ENCODE measurements around the gene EXOC1L. TPM values are rescaled to one million over a fixed set of nuclear protein-coding genes. Genes with fewer than 3 reads are reported as not detected.

Gene EXOC1L
- total RNA-seq, 1 donor from 2014 or later, result not detected

DNA sequence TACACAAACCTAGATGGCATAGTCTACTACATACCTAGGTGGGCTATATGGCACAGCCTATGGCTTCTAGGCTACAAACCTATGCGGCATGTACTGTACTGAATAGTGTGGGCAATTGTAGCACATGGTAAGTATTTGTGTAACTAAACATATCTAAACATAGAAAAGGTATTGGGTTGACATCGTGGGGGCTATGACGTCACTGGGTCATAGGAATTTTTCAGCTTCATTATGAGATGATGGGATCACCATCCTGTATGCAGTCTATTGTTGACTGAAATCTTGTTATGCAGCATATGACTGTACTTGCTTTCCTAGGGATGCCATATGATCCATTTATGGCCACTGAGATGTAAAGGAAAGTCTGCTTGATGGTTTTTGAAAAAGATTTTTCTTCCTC is 1.9 kb upstream of the EXOC1L start:
- intact Hi-C loops (cut with micrococcal nuclease), result no loop called here
- Mint-ChIP-seq H3K27me3 (ENCODE audit: low read depth) (peaks cover 18% of the 10 kb centered on the region), H3K4me3 (ENCODE audit: low read depth) (no peak overlapping the region), H3K9me3 (no peaks in the 10 kb centered on the region), H3K36me3 (ENCODE audit: low read depth) (no peaks in the 10 kb centered on the region), H3K27ac (no peak overlapping the region), H3K4me1 (ENCODE audit: low read depth) (peaks cover 2% of the 10 kb centered on the region)
- DNase-seq (ENCODE audit: low spot score), result no peak

DNA sequence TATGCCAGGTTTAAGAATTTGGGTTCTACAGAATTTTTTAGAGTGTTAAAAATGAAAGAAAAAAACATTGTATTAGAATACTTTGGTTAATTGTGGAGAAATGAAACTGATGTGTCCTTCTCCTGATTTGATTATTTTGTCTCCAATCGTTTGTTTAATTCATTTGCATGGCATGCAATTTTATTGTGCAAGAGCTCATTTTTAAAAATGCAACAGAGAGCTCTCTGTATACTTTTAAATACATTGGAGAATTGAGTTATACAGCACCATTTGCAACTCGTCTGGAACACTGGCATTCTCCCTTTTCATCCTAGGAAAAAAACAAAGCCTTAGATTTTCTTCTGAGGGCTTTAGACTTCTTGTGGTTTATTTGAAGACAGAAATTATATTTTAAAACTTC is 689 bp downstream of the EXOC1L start:
- H3K36me3 Mint-ChIP-seq (ENCODE audit: low read depth), result no peaks in the 10 kb centered on the region

DNA sequence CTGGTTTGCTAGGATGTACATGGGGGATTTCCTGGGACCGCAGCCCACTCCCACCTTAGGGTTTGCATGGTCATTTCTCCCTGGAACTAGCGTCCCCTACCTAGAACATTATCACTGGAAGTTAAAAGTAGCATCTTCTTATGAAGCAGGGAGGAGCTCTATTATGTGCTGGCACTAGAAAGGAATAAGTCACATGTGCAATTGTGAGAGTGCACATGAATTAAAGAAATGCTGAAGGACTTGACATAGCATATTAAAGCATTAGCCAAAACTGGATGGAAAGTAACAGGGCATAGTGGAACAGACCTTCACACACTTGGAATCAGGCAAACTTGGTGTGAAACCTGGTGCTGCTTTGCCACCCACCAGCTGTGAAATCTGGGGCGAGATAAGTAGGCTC is 2.7 kb downstream of the EXOC1L start:
- intact Hi-C loops (cut with micrococcal nuclease), result no loop called here
- Mint-ChIP-seq H3K27ac (no peak overlapping the region), H3K4me3 (ENCODE audit: low read depth) (no peak overlapping the region), H3K27me3 (ENCODE audit: low read depth) (peaks cover 24% of the 10 kb centered on the region), H3K36me3 (ENCODE audit: low read depth) (no peaks in the 10 kb centered on the region), H3K9me3 (no peaks in the 10 kb centered on the region), H3K4me1 (ENCODE audit: low read depth) (peaks cover 2% of the 10 kb centered on the region)
- no peak for DNase-seq (ENCODE audit: low spot score)

More for the DNA sequence above, 689 bp downstream of the EXOC1L start:
- Mint-ChIP-seq H3K27ac (no peak overlapping the region), H3K4me1 (ENCODE audit: low read depth) (peaks cover 2% of the 10 kb centered on the region), H3K4me3 (ENCODE audit: low read depth) (no peak overlapping the region), H3K27me3 (ENCODE audit: low read depth) (peaks cover 18% of the 10 kb centered on the region), H3K9me3 (no peaks in the 10 kb centered on the region)
- no peak for DNase-seq (ENCODE audit: low spot score)
- intact Hi-C loops (cut with micrococcal nuclease), result no loop called here

DNA sequence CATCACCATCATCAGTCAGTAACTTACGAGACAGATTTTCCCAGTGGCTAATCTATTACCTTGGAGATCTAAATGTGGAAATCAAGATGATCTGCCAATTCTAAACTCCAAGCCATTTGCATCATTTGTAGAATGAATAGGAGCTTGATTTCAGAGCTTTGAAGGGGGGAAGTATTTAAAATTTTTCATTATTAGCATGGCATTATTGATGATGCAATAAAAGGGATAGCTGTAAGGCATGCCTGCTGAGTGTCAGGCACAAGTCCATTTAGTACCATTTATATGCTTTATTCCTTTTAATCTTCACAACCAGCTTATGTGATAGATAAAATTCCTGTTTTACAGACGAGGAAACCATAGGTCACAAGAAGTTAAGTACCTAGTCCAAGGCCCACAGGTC is 5.3 kb downstream of the EXOC1L start:
- Mint-ChIP-seq H3K27ac (no peak overlapping the region), H3K36me3 (ENCODE audit: low read depth) (no peaks in the 10 kb centered on the region), H3K4me3 (ENCODE audit: low read depth) (no peak overlapping the region), H3K9me3 (no peaks in the 10 kb centered on the region), H3K27me3 (ENCODE audit: low read depth) (peaks cover 12% of the 10 kb centered on the region), H3K4me1 (ENCODE audit: low read depth) (no peaks in the 10 kb centered on the region)
- DNase-seq (ENCODE audit: low spot score), result no peak
- intact Hi-C loops (cut with micrococcal nuclease), result no loop called here

DNA sequence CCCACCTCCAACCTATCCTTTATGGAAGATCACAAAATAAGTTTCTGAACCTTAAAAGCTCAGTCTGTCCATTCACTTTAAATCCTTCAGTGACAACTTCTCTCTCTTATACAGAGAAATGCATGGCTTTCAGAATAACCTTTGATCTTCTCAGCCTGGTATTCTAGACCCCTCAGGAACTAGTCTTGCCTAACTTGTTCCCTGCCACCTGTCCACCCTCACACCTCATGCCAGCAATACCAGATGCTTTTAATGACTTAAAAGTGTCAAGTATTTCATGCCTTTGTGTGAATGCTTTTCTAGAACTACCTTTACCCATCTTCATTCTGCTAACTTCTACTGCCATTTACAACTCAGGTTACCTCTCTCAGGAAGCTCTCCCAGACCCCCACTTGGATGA is 7.4 kb downstream of the EXOC1L start:
- no peak for DNase-seq (ENCODE audit: low spot score)
- Mint-ChIP-seq H3K4me1 (ENCODE audit: low read depth) (no peaks in the 10 kb centered on the region), H3K36me3 (ENCODE audit: low read depth) (no peaks in the 10 kb centered on the region), H3K4me3 (ENCODE audit: low read depth) (no peak overlapping the region), H3K9me3 (no peaks in the 10 kb centered on the region), H3K27me3 (ENCODE audit: low read depth) (peaks cover 16% of the 10 kb centered on the region), H3K27ac (no peak overlapping the region)
- intact Hi-C loops (cut with micrococcal nuclease), result no loop called here

DNA sequence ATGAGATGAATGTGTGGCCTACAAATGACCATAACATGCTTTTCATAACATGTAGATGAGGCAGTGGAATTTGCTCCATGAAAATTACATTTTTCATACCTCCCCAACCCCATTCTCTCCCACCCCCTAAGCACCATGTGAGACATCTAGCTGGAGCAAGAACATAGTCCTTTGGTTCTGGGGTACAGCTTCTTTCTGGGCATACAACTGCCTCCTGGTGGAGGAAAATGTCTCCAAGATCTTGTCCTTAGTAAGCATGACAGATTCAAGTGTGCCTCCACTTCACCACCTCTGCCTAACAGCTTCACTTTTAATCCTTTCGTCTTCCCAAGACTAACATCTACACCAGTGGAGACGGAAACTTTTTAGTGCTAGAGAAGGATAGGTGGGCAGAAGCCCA is 8.0 kb downstream of the EXOC1L start:
- intact Hi-C loops (cut with micrococcal nuclease), result no loop called here
- DNase-seq (ENCODE audit: low spot score), result no peak
- Mint-ChIP-seq H3K4me3 (ENCODE audit: low read depth) (no peak overlapping the region), H3K9me3 (no peaks in the 10 kb centered on the region), H3K4me1 (ENCODE audit: low read depth) (no peaks in the 10 kb centered on the region), H3K27me3 (ENCODE audit: low read depth) (peaks cover 15% of the 10 kb centered on the region), H3K27ac (no peak overlapping the region), H3K36me3 (ENCODE audit: low read depth) (no peaks in the 10 kb centered on the region)

DNA sequence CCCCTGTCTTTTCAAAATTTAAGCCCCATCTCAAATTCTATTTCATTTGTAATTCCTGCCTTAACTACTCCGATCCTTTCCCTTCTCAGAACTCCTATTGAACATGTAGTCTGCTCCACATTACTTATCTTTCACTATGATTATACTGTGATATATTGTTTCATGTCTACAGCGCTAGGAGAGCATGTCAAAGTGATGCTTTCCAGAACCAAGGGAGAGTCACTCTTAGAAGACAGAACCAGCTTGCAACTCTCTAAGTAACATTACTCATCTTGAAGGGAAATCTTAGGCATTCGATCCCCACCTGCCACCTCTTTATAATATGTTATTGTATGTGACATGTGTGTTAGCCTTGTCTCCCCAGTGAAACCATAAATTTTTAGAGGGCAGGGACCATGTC is 10.5 kb downstream of the EXOC1L start:
- Mint-ChIP-seq H3K9me3 (no peaks in the 10 kb centered on the region), H3K4me3 (ENCODE audit: low read depth) (no peak overlapping the region), H3K27me3 (ENCODE audit: low read depth) (peaks cover 23% of the 10 kb centered on the region), H3K4me1 (ENCODE audit: low read depth) (no peaks in the 10 kb centered on the region), H3K27ac (no peak overlapping the region), H3K36me3 (ENCODE audit: low read depth) (no peaks in the 10 kb centered on the region)
- DNase-seq (ENCODE audit: low spot score), result no peak
- intact Hi-C loops (cut with micrococcal nuclease), result no loop called here

DNA sequence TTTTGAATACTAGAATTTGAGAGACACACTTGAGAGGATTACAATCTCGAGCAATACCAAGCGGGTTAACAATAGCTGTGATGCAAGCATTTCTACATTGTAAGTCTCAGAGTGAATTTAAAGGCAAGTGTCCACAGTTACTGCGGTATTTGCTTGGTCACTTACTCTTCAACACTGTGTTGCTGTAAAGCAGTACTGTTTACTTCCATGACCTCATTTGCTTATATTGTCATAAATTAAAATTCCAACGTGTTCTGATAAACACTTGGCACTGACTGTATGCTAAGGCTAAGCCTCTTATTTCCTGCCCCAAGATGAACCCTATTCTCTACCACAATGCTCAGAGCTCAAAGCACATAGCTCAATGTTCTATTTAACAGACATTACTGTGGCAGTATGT is 11.1 kb downstream of the EXOC1L start:
- intact Hi-C loops (cut with micrococcal nuclease), result no loop called here
- Mint-ChIP-seq H3K27ac (no peak overlapping the region), H3K36me3 (ENCODE audit: low read depth) (no peaks in the 10 kb centered on the region), H3K9me3 (no peaks in the 10 kb centered on the region), H3K27me3 (ENCODE audit: low read depth) (peaks cover 26% of the 10 kb centered on the region), H3K4me1 (ENCODE audit: low read depth) (no peaks in the 10 kb centered on the region), H3K4me3 (ENCODE audit: low read depth) (no peak overlapping the region)
- no peak for DNase-seq (ENCODE audit: low spot score)

DNA sequence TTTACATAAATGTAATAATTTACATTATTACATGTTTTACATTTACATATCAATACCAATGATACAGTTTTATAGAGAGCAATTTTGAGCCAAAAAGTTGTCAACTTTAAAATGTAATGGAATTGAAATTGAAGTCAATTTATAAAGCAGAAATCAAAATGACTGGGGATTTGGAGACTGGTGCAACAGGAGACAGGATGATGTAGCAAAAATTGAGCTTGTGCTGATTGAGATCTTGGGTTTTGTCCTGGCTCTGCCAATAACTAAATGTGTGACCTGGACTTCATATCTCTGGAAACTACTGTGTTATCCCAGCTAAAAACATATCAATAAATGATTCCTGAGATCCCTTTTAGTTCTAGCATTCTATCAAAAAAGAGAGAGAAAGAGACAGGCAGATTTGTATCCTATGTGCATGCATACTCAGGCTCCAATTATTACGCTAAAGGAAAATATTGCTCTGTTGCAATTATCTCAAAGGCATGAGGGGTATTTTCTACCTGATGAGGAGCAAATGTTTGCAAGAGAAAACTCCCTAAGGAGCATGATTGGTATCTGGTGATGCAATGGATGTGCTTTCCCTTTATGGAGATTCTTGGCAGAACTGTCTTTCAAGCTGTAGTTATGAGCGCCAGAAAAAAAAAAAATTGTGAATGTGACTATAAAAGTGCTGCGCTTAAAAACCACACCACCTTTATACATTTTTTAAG is 14.7 kb downstream of the EXOC1L start:
- Mint-ChIP-seq H3K36me3 (ENCODE audit: low read depth) (no peaks in the 10 kb centered on the region), H3K9me3 (no peaks in the 10 kb centered on the region), H3K27ac (no peak overlapping the region), H3K4me3 (ENCODE audit: low read depth) (no peak overlapping the region), H3K27me3 (ENCODE audit: low read depth) (peaks cover 28% of the 10 kb centered on the region), H3K4me1 (ENCODE audit: low read depth) (no peaks in the 10 kb centered on the region)
- no peak for DNase-seq (ENCODE audit: low spot score)
- intact Hi-C loops (cut with micrococcal nuclease), result no loop called here

DNA sequence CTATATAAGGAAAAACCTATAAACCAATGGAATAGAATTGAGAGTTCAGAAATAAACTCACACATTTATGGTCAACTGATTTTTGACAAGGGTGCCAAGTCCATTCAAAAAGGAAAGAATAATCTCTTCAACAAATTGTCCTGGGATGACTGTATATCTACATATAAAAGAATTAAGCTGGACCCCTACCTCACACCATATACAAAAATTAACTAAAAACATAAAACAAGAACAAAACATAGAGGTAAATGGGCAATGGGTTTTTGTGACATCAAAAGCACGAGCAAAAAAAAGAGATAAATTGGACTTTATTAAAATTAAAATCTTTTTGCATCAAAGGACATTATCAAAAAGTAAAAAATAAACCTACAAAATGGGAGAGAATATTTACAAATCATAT is 18.3 kb downstream of the EXOC1L start:
- Mint-ChIP-seq H3K4me3 (ENCODE audit: low read depth) (no peak overlapping the region), H3K27ac (no peak overlapping the region), H3K36me3 (ENCODE audit: low read depth) (no peaks in the 10 kb centered on the region), H3K27me3 (ENCODE audit: low read depth) (peaks cover 21% of the 10 kb centered on the region), H3K4me1 (ENCODE audit: low read depth) (no peaks in the 10 kb centered on the region), H3K9me3 (no peaks in the 10 kb centered on the region)
- intact Hi-C loops (cut with micrococcal nuclease), result no loop called here
- no peak for DNase-seq (ENCODE audit: low spot score)

DNA sequence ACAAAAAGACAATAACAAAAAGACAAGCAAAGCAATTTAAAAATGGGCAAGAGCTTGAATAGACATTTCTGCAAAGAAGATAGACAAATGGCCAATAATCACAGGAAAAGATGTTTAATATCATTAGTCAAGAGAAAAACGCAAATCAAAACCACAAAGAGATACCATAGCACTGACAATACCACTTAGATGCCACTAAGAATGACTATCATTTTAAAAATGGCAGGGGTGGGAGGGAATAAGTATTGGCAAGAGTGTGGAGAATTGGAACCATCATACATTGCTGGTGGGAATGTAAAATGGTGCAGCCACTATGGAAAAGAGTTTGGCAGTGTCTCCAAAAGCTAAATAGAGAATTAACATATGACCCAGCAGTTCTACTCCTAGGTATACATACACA is 18.8 kb downstream of the EXOC1L start:
- Mint-ChIP-seq H3K36me3 (ENCODE audit: low read depth) (no peaks in the 10 kb centered on the region), H3K4me1 (ENCODE audit: low read depth) (no peaks in the 10 kb centered on the region), H3K9me3 (no peaks in the 10 kb centered on the region), H3K27ac (no peak overlapping the region), H3K4me3 (ENCODE audit: low read depth) (no peak overlapping the region), H3K27me3 (ENCODE audit: low read depth) (peaks cover 21% of the 10 kb centered on the region)
- DNase-seq (ENCODE audit: low spot score), result no peak
- intact Hi-C loops (cut with micrococcal nuclease), result no loop called here

DNA sequence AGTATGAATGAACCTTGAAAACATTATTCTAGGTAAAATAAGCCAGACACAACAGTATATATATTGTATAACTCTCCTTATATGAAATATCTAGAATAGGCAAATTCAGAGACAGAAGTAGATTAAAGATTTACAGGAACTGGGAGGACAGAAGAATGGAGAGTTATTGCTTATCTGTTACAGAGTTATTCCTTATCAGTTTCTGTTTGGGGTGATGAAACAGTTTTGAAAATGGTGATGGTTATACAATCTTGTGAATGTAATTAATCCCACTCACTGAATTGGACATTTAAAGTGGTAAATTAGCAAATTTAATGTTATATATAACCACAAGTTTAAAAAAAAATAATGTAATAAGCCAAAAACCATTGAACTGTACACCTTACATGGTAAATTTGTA is 19.4 kb downstream of the EXOC1L start:
- Mint-ChIP-seq H3K36me3 (ENCODE audit: low read depth) (no peaks in the 10 kb centered on the region), H3K9me3 (no peaks in the 10 kb centered on the region), H3K27me3 (ENCODE audit: low read depth) (peaks cover 17% of the 10 kb centered on the region), H3K27ac (no peak overlapping the region), H3K4me1 (ENCODE audit: low read depth) (no peaks in the 10 kb centered on the region), H3K4me3 (ENCODE audit: low read depth) (no peak overlapping the region)
- no peak for DNase-seq (ENCODE audit: low spot score)
- intact Hi-C loops (cut with micrococcal nuclease), result no loop called here

DNA sequence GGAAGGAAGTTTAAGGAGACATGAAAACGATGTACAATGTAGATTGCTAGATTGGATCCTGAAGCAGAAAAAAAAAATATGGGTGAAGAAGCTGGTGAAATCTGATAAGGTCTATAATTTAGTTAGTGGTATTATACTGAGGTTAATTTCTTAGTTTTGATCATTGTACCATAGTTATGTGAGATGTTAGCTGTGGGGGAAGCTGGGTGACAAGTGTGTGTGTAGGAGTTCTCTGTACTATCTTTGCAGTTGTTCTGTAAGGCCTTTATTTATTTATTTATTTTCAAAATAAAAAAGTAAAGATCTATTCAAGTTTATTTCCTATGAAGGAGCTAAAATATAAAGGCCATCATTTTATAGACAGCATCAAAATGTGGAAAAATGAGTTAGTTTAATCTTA is 21.4 kb downstream of the EXOC1L start:
- peaks cover 9% of the 10 kb centered on the region for H3K27me3 Mint-ChIP-seq (ENCODE audit: low read depth)
- H3K36me3 Mint-ChIP-seq (ENCODE audit: low read depth), result no peaks in the 10 kb centered on the region
- intact Hi-C loops (cut with micrococcal nuclease), result no loop called here
- no peaks in the 10 kb centered on the region for H3K4me1 Mint-ChIP-seq (ENCODE audit: low read depth)
- H3K4me3 Mint-ChIP-seq (ENCODE audit: low read depth), result no peak overlapping the region
- no peak overlapping the region for H3K27ac Mint-ChIP-seq
- no peak for DNase-seq (ENCODE audit: low spot score)
- no peaks in the 10 kb centered on the region for H3K9me3 Mint-ChIP-seq
